Activated T-cell treated with anti-CD3 and anti-CD28 coated beads, Interleukin-2, amount 50 U/mL, for 72 hours (primary cell): ENCODE measurements around the gene PGA4. TPM values are rescaled to one million over a fixed set of nuclear protein-coding genes. Genes with fewer than 3 reads are reported as not detected.

Source experiments
- total RNA-seq, 2 donors: library from RNA; stranded (reverse); gene quantifications; one replicate each; pipeline ENCODE4 v1.2.3, GENCODE V29; 2022

PGA4 gene
- total RNA-seq, 2 donors from 2014 or later = not detected

Other genes with a start within 250 kb of the PGA4 start
- gene CD5, start 119.9 kb upstream of the PGA4 start, total RNA-seq = 100 to 1,000 TPM; 285 to 317 TPM
- 10 to 100 TPM; 13.0 to 14.9 TPM for gene VPS37C, start 60.9 kb upstream of the PGA4 start, total RNA-seq
- gene PGA3, start 18.8 kb upstream of the PGA4 start, total RNA-seq = not detected
- gene PGA5, start 18.8 kb downstream of the PGA4 start, total RNA-seq = not detected
- gene VWCE, start 73.0 kb downstream of the PGA4 start, total RNA-seq = 10 to 100 TPM in 1 of 2 donors, 1 to 10 TPM in 1; 7.7 to 11.8 TPM
- 100 to 1,000 TPM; 168 to 176 TPM for gene DDB1, start 110.8 kb downstream of the PGA4 start, total RNA-seq
- gene TKFC, start 110.9 kb downstream of the PGA4 start, total RNA-seq = 10 to 100 TPM; 71.0 to 74.0 TPM
- 10 to 100 TPM; 37.9 to 43.0 TPM for gene CYB561A3, start 139.5 kb downstream of the PGA4 start, total RNA-seq
- 10 to 100 TPM; 42.0 to 45.0 TPM for gene TMEM138, start 140.0 kb downstream of the PGA4 start, total RNA-seq
- 10 to 100 TPM; 16.7 to 20.3 TPM for gene TMEM216, start 170.2 kb downstream of the PGA4 start, total RNA-seq
- gene CPSF7, start 207.6 kb downstream of the PGA4 start, total RNA-seq = 100 to 1,000 TPM; 164 to 223 TPM
- gene SDHAF2, start 207.8 kb downstream of the PGA4 start, total RNA-seq = 10 to 100 TPM; 36.6 to 40.7 TPM